HG03521 (cell line): ENCODE measurements around the gene CCDC192.
A peak's percentile ranks its signal among the peaks of the same experiment; 100 is the strongest.

ENCODE experiments used
- ATAC-seq: cut with Tn5 transposase; IDR thresholded peaks from one replicate; pipeline ENCODE4 v1.9.1; 2021; ENCODE audit warnings: mild to moderate bottlenecking, moderate library complexity; ENCODE audit not compliant: unreplicated experiment

Gene CCDC192

DNA sequence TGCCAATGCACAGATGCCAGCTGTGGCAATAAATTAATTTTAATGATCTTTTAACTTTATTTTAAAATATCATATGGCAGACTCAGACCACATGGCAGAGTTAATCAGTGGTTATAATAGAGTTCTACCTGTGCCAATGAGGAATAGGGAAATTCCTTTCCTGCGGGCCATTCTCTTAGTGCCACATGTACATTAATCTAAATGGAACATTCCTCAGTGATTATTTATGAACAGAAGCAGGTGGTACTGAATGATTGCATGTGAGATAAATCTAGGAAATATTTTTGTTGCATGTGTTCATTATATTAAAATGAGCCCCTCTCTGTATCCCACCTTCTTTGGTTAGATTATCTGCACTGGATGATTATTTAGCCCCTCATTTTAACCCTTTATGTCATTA lies 102.3 kb downstream of the CCDC192 start:
- no peak for ATAC-seq

DNA sequence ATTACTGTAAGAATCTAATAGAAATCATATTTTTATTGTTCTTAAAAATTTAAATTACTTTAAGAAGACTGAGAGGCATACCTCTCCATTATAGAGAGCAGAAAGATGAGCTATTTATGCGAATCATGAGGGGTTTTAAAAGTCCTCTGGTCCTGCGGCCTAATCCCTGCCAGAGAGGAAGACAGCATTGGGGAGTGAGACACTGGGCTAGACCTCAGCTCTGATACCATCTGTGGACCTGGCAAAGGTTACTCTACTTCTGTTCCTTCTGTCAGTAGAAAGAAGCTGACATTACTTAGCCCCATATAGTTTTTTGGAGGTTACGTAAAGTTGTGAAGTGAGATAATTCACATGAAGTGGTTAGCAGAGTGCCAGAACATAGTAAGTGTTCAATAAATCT lies 103.6 kb downstream of the CCDC192 start:
- ATAC-seq: no peak

DNA sequence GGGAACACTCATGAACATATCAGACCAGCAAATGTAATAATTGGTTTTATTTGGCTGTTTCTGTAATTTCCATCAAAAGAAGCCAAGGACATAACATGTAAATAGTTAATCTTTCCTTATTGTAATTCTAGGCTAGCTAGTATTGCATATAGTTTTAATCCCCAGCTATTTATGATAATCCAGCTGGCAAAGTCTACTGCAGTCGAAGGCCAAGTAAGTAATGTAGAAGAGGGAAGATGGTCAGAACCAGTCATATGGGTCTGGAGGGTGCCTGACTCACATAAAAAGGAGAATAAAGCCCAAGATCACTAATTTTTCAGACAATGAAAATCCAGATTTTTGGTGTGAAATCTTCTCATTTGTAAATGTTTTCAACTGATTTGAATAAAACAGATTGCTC lies 106.3 kb downstream of the CCDC192 start:
- no peak for ATAC-seq

DNA sequence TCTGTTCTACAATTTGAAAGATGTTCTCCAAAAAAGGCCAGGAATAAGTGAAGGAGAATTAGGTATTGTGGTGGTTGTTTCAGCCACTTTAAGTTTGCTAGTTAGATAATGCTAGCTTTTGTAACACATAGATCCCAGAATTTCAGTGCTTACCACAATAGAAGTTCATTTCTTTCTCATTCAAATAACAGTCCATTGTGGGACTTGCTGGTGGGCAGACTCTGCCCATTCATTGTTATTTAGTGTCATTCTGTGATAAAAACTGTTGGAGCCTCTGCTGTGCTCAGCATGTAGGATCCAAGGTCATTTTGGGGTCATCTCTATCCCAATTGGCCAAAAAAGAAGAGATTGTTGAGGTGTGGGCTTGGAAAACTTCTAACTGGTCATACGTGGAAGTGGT lies 106.8 kb downstream of the CCDC192 start:
- ATAC-seq: no peak

DNA sequence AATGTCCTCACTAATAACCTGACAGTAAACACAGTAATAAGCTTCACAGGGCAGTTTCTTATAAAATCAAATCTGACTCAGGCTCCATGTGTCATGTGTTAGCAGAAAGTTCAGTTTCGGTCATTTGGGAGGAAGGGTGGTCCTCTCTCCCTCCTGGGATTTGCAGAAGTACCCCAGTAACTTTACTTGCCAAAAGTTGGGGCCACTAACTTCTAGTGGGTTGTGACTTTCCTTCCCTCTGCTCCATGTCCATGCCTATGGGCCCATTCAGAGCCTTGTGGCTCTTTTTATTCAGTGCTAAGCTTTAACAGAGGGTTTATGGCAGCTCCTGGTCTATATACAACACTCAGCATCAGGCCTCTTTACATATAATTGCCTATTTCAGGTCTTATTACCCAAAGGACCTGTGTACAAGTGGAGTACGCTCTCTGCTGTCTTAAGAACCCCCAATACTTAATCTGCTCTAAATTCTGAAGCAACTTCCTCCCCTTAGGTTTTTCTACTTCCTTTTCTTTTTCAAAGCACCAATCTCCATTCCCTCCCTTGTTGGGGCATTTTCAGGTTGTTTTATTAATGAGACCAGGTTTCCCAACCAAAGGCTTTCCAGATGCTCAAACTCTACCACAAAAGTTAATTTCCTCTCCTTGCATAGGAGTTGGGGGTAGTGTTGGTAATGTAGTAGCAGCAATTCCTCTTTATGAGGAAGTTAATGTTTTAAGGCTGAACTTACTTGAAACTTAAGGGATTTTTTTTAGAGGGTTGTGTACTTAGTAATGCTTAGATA lies 107.7 kb downstream of the CCDC192 start:
- no peak for ATAC-seq

DNA sequence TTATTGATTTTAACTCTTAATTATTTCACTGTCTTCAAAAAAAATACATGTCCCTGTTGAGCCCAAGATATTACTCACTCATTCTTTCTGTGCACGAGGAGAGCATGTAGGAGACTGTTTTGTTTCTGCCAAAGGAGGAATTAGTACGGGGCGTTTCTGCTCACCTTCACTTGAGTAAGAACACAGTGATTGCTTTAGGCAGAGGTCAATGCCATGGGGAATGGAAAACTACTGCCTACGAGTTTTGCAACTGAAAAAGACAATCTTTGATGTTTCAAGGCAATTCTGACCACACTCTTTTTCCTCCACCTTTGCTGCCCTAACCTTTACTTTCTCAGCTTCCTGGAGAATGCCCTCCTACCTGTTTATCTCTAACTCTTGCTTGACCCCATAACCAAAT lies 109.4 kb downstream of the CCDC192 start:
- ATAC-seq: no peak

DNA sequence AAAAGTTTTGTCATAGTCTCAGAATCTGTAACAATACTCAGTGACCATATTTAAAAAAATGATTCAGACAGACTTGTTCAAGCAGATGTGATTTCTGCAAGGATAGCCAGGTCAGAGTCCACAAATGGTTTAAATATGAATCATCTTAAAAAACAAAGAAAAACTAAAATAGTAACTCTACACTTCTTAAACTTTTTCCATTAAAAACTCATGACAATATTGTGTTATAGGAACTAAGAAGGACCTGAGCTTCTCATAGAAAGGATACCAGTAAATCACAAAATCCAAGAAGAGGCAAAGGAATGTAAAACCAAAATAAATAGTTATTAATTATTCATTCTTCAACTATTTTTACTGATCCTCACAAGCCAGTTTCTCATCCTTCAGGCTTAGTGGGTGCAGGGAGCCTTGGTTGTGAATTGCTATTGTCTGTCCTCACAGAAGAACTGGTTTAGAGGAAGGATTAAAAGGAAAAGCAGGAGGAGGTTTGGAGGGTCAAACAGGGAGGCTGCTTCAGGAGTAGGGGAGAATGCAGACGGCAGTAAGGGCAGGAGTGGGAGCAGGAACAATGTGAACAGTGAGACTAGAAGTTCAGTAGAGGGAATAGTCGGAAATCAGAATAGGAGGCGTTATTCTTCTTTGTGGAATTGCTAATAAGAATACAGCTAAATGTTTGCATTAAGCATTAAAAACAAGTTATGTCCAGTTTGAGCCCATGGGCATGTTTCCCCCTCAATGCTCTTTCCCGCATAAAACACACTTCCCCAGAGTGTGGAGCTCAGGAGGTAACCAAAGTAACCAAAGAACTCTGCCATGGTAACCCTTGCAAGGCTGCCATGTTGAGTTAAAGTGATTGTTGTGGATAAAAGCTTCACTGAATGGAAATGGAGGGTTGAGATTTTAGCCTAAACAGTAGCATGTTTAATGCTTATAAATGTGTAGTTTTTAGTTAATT lies 110.7 kb downstream of the CCDC192 start:
- ATAC-seq: no peak

DNA sequence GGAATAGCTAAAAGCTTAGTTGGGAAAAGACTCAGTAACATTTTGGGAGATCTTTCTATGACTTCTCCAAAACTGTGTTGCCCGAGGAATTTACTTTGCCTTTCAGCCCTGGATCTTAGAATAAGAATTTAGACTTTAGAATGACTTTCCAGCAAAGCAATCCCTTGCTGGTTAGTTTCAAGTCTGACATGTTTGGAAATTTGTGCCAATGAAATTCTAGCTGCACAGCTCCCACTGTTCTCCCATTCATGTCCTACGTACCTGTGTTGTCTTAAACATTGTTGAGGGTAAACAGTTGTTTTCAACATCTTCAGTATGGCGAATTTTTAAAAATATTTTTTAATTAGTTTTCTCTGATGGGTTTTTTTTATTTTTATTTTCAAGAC lies 111.4 kb downstream of the CCDC192 start:
- ATAC-seq: no peak

DNA sequence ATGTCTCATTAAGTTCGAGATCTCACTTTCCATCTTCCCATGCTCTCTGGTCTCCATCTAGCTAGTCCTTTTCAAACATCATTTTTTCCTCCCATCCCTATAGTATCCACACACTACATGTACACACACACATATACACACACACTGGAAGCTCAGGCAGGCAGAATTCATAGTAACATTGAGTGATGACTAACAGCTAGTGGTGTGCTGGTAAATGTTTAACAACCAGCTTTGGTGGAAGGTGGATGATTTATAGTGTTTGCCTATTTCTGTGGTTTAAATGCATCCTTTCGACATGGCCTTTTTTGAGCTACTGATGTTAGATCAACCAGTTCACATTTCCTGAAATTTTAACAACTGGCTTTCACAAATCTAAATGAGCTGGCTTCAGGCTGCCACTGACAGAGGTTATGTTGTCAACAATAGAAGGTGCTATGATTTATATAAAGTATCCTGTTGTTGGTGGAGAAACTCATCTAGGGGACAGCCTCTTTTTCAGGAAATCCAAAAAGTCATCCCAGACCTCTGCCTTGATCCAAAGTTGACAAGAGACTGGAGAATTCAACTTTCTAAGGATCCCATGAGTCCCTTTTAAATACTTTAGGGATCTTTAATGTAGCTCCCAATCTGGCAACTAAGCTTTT lies 117.8 kb downstream of the CCDC192 start:
- peak; percentile 88 for ATAC-seq

DNA sequence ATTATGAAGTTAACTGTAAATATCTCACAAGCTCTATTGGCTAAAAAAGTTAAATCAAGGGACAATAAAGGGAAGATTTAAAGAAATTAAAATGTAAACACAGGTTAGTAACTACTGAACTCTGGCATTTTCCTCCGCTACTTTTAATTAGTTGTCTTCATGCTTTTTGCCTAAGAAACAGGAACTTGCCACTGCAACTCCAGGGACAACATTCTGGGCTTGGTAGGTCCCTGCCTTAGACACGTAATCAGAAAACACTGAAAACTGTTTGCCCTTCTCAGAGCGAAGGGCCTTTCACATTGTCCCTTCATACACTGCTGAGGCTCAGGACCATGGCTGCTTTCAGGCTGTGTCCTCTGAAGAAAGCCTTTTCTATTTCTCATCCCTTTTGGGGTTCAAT lies 118.7 kb downstream of the CCDC192 start:
- no peak for ATAC-seq

DNA sequence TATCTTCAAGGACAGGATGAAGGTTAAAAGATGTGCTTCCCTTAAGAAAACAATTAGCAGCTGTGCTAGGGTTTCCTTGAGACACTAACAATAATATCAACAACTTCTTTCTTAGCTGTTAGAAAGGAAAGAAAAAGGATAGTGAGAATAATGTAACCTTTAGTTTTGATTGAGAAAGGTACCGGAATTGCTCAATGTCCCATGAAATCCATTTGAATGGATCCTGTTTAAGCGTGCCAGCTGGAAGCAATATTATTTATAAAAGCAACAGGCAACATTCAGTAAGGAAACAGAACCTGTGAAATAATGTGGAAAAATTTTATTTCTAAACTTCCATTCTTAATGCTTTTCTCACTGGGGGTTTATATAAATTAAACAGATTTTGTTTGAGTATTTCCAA lies 120.9 kb downstream of the CCDC192 start:
- ATAC-seq: no peak

DNA sequence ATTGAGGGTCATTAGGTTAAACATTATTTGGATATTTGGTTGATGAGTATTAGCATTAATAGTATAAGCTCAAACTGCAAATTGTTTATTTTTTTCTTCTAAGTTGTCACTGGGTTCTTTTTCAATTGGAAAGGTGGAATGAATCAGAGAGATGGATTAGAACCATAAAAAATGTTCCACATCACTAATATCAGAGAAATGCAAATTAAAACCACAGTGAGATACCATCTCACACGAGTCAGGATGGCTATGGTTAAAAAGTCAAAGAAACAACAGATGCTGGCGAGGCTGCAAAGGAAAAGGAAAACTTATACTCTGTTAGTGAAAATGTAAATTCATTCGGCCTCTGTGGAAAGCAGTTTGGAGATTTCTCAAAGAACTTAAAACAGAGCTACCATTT lies 122.8 kb downstream of the CCDC192 start:
- no peak for ATAC-seq

DNA sequence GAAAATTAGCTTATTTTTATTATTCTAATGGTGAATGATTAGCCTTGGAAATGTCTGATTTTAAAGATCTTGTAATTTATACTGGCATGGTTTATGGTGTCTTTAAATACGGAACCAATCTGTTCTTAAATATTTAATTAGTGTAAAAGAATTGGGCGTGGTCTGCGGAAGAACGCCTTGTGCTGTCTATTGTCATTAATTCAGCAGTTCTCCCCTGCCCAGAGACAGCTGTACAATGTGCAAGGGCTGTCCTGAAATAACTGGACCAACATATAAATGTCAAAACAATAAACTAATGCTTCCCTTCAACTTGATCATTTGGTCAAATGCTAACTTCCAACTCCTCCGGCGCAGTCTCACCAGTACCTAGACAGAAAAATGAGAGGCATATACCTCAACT lies 124.3 kb downstream of the CCDC192 start:
- ATAC-seq: no peak

DNA sequence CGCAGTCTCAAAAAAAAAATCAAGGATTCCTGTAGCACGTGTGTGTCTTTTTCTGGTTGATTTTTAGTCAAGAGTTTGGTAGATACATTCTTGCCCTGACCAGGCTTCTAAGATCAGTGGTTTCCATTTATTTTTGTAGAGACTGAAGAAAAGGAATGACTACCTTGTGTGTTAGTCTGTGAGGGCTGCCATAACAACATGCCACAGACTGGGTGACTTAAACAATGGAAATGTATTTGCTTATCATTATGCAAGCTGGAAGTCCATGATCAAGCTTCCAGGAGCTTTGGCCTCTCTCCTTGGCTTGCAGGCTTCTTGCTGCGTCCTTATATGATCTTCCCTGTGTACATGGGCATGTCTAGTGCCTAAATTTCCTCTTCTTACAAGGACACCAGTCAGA lies 127.0 kb downstream of the CCDC192 start:
- ATAC-seq: no peak

DNA sequence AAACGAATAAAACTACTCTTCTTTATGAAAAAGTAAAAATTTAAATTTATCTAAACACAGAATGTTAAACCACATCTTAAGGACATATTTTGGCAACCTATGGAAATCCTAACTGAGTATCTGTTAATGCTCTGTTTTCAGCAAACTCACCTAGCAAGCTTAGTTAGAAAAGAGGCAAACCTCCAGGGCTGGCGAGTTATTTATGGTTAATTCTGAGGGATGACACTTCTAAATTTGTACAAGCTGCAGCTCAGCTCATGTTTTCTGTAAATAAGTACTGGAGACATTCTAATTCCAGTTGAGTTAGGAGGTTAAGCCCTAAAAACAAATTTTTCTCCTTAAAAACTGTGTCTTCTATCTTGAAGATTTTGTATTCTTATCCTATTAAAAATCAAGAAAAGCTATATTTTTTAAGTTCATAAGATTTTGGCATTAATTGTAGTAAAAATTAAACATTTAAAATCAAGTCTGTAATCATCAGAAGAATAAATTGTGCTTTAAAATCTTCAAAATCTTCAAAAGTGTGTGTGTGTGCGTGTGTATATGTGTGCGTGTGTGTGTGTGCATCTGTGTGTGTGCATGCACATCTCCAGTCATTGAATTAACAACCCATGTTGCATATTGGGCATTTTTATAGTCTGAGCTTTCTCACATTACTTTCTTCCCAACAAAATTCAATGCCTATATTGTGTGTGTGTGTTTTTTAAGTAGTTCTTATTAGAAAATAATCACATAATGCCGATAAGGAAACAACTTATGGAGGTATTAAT lies 127.8 kb downstream of the CCDC192 start:
- no peak for ATAC-seq

DNA sequence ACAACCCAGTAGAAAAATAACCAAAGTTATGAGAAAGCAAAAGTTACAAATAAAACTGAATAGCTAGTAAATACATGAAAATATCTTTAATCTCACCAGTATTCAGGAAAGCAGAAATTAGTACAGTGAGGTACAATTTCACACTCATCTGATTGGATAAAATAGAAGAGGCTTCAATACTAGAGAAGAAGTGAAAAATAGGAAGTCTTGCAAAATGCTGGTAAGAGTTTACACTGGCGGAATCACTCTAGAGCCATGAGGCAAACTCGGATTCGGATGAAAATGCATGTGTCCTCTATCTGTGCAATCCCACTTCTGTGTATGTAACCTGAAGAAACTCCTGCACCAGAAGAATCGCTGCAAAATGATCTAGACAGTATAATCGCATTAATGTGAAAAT lies 128.9 kb downstream of the CCDC192 start:
- ATAC-seq: no peak

DNA sequence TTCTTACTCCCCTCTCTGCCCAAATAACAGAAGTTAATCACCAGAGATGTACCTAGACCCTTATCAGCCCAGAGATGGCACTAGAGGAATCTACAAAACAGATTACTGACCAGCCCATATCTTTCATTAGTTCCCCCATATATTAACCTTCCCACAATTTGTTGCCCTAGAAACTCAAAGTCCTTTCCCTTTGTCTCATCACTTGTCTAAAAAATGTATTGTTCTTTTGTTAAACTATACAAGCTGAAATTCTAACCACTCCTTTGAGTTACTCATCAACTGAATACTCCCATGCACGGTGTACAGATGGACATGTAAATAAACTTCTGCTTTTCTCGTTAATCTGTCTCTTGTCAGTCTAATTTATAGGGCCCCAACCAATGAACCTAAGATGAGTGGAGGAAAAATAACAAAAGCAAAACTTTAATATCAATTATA lies 130.9 kb downstream of the CCDC192 start:
- peak; percentile 46 for ATAC-seq

DNA sequence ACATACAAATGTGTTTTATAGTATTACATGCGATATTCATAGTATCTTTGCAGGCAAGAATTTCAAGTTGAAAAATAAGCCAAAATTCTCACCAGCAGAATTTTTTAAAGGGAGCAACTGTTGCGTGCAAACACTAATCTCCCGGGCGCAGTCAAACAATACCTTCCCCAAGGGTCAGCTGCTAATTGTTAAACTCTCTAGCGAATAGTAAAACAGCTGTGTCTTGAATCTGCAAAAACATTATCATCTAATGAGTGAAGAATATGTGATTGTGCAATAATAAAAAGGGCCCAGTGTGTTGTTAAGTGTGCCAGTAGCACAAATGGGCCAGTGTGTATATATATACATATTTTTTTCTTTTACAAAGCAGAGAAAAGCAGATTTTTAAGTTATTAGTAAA lies 131.4 kb downstream of the CCDC192 start:
- no peak for ATAC-seq

DNA sequence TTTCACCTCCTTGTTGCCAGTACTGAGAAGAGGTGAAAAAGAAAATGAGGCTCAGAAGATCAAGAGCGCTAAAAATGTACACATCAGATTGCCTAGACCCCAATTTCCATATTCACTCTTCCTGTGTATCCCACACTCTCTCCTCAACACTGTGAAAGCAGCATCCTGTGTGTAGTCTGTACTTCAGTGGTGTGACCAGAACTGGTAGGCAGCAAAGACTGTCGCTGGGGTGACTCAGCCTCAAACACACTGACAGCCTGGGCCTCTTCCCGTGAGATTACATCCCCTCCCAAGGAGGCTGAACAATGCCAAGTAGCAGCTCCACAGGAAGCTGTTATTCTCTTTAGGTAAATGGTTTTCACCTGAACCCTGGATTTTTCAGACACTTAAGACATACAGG lies 135.5 kb downstream of the CCDC192 start:
- no peak for ATAC-seq

DNA sequence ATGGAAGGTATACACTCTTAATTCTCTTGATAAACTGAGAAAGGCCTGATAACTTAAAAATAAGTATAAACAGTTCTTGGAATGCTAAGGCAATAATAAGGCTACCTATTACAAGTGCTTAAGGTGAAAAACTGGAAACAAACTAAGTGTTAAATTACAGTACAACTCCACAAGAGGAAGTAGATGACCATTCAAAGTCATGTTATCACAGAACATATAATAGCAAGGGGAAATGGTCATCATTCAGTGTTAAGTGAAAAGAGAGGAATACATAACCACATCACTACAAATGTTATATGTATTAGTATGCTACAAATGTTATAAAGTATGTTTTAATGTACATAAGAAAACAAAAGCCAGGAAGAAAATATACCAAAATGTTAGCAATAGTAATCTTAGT lies 135.9 kb downstream of the CCDC192 start:
- no peak for ATAC-seq
